CD4-positive, alpha-beta T cell treated with Interleukin-15 for 1 hour (primary cell): ENCODE results near the gene CFAP45.

ENCODE experiments used
- DNase-seq: peaks from one replicate; pipeline ENCODE4 v3.0.0-alpha.2; 2020

The CFAP45 gene

DNA sequence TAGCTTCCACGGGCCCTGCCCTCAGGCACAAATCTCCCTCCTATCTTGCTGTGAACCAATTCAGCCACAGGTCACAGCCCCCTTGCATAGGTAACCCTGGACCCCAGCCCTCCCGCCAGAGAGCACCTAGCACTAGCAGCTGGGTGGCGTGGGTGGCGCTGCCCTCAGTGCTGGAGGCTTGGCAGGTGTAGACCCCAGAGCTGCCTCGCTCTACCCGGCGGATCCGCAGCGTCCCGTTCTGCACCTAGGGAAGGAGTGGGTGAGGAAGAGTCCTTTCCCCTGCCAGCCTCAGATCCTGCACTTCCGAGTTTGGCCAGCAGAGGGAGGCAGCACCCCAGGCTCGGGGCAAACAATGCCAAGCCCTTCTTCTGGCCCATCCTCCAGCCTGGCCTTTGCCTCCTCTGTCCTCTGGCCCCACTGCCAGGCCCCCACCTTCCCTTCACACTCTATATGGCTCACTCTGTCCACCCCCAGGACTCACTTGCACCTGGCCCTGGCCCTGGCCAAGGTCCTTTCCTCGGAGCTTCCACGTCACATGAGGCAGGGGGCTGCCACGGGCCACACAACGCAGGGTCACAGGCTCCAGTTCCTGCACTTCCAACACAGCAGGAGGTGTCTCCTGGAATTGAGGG, 36.4 kb upstream of the CFAP45 start:
- DNase-seq, result peak; percentile 73

DNA sequence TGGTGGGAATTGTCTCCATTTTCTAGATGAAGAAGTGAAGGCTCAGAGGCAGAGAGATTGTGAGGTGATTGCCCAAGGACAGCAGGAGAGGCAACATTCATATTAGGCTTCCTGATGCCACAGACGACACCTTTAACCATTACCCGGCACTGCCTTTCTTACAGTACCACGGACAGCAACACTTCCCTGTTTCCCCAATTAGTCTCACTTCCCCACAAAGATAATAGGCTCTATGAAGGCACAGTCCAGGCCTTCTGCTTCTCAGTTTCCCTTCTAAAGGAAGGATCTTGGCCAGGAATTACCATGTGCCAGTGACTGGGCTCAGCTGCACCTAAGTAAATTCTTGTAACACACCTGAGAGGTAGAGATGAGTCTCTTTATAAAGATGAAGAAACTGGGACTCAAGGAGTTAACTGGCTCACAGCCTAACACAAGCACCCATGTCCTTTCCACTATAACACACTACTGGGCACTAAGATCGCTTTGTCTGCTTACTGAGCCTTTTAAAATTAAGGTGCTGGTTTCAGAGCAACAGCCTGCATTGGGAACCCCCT, 35.8 kb upstream of the CFAP45 start:
- no peak for DNase-seq

DNA sequence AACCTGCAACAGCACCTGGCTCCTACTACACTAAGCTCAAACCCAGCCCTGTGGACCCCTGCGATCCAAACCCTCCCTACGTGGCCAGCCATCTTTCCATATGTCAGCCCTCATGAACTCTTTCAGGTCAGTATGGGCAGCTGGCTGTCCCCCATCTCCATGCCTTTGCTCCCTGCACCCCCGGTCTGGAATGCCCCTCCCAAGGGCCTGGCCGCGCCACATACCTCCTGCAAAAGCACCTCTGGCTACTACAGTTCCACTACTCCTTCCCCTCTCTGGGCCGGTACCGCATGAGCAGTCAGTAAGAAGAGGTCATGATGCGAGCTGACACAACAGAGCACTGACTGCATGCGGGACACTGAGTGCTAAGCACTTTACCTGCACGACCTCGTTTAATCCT, 35.3 kb upstream of the CFAP45 start:
- DNase-seq, result no peak

DNA sequence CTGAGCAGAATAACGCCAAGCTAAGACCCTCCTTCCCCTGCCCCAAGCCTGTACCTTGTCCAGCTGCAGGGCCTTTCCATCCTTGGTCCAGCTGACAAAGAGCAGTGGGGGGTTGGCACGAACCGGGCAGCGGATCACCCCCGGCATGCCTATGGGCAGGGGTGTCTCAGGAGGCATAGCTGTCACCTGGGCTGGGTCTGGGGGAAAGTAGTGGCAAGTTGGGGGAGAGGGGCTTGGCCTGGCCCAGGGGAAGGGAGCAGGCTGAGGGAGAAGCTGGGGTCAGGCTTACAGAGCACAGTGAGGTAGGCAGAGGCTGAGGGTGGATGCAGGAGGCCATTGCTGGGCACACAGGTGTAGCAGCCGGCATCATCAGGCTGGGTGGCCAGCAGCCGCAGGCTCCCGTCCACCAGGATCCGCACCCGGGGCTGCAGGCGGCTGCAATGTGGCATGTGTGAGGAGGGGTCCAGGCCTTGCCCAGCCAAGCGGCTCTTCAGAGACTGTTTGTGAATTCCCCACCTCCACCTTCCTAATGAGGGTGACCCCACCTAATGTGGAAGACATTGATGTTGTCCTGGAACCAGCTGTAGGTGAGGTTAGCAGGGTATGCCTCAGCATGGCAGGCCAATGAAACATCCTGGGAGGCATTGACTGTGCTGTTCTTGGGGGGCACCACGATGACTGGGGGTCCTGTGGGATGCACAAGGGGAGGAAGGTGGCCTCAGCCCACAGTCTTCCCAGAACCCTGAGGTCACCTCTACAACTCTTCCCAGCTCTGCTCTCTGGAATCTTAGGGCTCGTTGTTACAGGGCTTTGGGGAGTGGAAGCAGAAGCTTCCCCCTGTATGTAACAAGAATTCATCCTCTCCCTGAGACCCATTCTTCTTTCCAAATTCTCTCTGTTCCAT, 34.4 kb upstream of the CFAP45 start:
- no peak for DNase-seq

DNA sequence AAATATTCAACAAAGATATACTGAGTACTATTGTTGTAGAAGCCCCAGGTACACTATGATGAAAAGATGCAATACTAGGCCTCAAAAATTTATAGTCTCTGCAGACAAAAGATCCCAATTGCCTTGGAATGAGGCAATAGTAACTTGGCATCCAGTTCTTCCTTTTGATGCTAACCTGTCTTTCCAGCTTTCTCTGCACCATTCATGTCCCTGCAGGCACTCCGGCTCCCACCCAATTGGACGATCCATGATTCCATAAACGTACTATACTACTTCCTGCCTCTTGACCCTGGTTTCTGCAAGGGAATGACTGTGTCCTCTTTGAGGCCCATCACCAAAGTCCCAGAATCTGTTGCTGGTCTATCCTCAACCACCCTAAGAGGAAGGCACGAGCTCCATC, 33.4 kb upstream of the CFAP45 start:
- no peak for DNase-seq

DNA sequence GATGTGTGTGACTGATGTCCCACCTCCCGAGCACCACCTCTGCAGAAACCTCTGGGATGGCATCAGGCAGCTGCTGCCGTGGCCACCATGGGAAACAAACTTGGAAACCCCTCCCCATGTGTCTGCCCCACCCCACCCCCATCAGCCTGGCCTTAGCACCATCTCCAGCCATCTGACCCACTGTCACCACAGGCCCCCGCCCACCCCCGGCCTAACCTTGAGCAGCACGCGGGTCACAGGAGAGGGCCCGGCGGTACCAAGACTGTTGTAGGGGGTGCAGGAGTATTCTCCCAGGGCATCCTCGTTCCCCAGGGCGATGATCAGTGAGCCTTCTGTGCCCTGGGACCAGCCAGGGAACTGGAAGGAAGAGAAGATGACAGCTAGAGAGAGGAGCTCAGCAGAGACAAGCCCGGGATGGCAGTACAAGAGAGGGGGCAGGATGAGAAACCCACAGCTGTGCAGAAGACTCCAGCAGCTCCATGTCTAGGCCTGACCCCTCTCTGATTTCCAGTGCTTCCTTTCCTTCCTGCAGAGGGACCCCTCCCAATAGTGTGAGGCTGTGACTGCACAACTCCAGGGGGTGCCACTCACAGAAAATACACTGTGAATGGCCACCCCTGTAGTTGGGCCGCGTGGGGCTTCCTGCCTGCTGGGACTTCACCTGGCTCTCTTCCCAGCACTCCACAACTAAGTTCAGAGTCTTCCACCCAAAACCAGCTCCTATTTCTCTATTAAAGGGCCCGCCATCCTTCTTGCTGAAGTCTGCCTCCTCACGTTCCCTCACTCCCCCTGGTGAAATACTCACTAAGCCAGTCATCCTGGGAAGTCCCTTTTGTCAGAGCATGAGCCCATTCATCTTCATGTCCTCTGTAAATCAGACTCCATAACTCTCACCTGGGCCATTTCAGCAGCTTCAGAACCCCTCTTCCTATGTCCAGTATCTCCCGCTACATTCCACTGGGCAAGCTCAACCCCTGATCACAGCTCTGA, 32.6 kb upstream of the CFAP45 start:
- no peak for DNase-seq

DNA sequence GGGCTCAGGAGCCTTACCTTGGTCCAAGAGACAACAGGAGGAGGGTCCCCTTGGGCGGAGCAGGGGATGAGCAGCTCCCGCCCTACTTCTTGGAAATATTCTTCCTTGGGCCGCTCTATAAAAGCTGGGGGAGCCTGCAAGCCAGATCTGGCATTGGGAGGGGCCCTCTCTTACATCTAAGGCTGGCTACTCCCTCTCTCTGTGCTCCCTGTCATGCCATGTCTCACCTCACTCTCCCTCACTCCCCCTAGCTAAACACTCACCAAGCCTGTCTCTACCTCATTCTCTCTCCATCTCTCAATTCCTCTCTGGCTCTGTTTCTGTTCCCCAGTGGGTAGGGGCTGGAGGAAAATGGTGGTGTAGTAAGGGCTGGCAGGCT, 31.8 kb upstream of the CFAP45 start:
- no peak for DNase-seq

DNA sequence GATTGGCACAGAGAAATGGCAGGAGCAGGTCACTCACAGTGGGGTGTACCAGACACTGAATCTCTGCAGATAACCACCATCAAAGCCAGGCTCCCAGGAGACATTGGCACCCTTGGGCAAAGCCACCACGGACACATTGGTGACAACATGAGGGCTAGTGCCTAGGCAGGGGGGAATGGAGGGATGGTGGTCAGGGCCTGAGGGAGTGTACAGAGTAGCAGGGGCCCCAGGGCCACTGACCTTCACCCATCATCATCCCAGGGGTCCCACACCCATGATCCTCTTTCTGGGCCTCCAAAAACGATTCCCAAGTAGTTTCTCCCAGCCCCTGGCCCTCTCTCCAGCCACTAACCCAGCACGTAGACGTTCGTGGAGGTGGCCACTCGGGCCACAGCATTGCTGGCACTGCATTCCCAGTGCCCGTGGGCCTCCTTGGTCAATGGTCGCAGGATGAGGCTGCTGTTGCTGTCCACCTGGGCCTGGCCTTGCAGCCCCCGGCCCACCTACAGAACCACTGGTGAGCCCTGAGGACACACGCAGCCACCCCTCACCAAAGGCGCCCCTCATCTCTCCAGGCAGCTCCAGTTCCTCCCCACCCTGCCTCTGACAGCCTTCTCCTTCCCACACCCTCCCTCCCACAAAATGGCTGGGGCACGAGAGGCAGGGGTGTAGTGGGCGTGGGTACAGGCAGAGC, 31.3 kb upstream of the CFAP45 start:
- no peak for DNase-seq

DNA sequence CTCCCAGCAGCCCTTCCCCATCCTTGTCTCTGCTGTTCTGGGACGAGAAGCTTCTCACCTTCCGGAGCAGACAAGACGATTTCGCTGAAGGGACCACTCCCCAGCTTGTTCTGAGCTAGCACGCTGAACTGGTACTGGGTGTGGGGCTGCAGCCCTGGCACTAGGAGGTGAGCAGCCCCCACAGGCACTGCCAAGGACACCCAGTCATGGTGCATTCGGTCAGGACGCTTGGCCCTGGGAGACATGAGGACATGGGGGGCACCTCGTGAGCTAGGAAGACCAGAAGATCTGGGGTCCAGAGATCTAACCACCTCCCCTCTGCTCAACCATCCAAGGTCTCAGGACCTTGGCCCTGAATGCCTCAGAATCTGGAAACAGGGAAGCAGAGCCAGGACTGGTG, 30.7 kb upstream of the CFAP45 start:
- DNase-seq, result no peak

DNA sequence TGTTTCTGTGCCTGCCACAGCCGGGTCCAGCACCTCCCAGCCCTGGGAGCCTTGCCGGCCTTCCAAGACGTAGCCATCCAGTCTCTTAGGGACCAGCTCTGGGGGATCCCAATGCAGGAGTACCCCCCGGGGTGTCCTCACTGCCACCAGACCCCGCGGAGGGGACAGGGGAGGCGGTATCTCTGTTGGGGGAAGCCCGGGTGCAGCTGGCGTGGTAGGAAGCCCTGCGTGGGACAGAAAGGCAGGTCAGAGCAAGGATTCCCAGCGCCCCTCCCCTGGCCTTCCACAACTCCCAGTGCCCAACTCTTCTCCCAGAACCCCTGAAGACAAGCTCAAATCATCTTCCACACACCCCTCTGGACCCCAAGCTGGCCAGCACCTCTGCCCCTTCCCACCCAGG, 30.3 kb upstream of the CFAP45 start:
- no peak for DNase-seq

DNA sequence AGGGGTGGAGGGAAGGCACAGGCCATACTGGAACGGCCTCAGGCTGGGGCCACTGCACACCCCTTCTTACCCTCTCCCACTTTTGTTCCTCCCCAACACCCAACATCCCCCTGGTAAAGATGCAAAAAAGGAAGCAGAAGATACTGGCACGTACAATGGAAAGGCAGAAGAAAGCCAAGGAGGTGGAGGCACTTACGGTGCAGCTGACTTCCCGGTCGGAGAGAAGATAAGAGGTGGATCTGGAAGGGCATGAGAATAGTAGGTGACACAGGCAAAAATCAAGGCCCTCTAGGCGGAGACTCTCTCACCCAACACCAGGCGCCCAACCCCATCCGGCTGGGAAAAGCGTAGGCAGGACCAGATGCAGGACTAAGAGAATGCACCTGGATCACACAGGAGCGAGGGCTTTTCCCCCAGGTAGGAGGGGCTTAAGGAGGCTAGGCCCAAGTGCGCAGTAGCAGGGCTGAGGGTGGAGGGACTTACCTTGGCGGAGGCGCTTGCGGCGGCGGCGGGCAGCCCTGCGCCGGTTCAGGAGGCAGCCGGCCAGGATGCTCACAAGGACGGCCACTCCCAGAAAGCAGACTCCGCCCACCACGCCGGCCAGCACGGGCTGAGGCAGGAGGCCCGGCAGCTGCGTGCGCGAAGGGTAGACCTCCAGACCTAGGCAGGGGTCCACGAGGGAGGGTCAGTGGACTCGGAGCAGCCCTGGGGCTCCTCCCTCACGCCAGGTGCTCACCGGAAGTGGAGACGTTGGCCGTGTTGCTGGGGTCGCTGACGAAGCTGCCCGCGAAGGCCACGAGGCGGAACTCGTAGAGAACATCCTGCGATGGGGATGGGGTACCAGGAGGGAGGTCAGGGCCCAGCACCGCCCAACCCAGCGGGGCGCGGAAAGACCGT, 29.4 kb upstream of the CFAP45 start:
- DNase-seq, result no peak

DNA sequence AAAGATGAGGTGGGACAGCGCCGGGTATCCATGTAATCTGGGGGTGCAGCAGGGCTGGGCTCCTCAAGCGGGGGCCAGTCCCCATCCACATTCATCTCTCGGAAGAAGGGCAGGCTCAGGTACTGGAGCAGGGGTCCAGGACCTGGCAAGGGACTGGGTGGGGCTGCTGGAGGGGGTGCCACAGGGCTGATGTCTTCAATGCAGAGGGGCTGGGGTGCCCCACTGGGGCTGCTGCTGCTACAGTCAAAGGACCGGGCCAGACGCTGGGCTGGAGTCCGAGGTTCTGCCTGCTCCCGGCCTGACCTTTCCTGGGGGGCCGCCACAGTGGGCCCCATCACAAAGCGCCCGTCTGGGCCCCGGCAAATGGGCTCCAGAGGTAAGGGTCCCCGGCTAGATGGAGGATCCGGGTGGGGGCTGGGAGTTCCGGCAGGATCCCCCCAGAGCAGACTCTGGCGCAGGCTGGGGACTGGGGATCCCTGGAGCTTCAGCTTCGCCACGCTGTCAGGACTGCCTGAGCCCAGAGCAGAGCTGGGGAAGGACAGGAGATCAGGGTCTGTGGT, 28.6 kb upstream of the CFAP45 start:
- DNase-seq, result no peak

DNA sequence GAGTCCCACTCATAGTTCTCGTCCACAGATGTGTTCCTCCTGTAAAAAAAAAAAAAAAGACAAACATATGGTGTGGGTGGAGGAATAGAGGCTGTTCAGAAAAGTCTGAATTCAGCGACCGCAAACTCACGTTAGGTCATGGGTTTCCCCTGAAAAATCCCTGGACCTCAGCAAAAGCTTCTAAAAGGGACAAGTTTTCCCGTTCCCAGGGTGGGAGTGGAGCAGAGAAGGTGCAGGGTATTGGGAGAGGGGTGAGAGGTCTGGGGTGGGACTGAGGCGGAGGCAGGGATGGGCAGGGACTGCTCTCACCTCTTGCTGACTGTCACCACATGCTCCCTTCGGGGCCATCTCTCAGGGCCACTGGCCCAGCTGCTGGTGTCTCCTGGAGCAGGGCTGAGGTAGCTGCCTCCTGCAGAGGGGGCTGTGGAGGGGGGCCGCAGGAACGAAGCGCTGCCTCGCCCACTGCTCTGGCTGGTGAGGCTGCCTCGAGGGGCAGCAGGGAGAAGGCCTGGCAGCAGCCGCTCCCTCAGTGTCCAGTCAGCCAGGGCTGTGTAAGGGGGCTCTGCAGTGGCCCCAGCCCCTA, 28.0 kb upstream of the CFAP45 start:
- no peak for DNase-seq

DNA sequence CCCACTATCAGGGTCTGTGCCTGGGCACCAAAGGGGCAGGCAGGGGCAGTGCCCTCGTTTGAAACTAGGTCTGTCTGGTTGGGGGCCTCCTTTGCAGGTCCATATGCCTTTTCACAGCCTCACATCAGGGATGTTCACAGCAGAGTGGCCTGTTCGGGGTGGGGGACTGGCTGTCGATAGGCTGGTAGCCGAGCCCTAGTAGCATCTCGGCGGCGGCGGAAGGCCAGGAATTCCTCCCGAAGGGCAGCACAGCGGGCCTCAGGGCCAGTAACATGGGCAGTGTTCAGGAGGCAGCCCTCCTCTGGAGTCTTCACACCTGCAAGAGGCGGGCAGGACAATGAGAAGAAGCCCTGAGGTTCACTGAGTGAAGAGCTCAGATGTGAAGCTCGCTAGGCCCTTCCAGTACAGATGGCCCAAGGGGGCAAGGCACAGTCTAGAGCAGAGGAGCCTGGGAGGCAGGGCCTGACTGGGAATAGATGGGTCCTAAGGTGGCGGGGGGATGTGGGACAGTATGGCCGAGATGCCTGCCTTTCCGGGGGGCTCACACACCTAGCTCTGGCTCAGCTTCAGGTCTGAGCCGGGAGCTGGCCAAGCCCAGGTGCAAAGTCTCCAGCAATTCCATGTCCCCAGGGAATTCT, 27.4 kb upstream of the CFAP45 start:
- DNase-seq, result no peak

DNA sequence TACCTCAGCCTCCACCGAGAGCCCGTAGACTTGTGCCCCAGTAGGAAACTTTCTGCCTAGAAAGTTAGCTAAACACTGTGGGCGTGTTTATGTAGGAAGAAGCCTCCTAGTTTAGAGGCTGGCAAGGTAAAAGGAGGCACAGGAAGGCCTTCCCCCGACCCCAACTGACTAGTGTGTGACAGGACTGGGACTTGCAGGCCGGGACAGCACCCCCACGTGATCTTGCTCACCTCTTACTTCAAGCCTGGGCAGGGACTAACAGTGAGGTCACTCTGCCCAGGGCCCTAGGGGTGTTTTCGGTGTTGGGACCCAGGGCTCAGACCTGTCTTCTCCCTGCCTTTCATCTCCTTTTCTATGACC, 25.7 kb upstream of the CFAP45 start:
- DNase-seq, result no peak

DNA sequence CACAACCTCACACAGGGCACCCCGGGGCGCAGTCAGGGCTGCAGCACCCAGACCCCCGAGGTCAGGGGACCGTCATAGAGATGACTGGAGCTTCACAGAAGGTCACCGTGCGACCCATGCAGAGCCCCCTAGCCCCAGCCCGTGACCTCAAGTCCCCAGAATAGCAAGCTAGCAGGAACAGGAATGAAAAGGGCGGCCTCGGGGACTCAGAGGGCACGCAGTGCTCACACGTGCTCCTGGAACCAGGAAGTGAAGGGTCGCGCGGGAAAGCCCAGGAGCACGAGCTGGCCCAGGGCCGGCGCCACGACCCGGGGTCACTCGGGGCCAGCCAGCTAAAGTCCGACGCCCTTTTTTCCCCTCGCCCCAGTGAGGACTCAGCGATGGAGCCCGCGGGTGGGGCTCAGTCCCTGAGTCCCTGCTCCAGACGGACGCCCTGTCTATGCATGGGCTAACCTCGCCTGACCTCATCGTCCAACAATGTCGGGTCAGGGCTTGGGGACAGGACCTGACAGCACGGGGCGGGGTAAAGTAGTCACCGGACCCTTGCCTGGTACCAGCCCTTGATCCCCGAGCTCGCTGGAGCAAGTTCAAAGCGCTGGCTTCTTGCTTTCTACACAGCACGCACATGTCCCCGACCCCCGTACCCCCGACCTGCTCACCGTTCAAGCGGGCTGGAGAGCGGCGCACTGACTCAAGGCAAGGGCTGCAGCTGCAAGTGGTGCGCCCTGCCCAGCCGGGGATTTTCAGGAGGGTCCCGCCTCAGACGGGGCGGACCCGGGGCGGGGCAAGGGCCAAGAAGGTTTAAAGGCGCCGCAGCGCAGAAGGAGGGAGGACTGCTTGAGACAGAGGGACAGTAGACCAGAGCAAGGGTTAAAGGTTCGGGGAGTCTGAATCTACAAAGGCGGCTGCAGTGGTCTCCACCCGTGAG, 25.1 kb upstream of the CFAP45 start, which contains the start of gene TAGLN2:
TAGLN2 (minus strand) TSS at position 717 of the 928 bp plus-strand sequence. CDS start 4,998 bp downstream, outside the sequence.
- peak; percentile 96 for DNase-seq

DNA sequence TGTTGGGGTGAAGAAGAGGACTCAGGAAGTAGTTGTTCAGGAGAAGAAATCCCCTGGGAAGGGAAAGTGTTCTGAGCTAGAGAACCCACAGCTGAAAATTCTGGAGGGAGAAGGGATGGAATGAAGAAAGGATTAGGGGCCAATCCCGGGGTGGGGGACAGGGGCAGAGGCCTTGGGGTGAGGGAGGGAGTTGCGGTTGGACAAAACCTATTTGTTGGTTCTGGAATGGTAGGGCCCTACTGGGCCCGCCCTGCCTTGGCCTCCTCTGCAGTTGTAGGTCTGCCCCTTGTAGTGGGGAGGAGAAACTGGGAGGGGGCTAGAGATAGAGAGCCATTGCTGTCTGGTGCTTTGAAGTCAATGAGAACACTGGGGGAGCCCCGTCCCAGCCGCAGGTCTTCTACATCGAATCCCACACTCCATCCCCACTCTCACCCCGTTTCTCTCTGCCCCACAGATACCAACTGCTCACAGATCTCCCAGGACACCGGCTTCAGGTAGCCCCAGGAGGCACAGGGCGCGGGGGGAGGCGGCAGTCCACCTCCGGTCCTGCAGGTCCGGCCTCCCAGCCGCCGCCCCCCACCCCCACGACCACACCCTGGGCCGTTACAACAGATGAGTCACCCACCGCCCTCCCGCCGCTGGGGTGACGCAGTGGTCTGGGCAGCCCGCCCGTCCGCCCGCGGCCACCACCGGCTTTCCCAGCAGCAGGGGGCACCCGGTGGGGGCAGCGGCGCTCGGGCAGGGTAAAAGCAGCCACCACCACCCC, 24.2 kb upstream of the CFAP45 start:
- DNase-seq, result peak; percentile 88
